Measurements from ENCODE around the gene HECTD1.
"Not testable (repeated sequence)": the region's sequence is repeated elsewhere in the genome, so short reads cannot be mapped to it uniquely, and the experiment has no call there.

HECTD1 gene

DNA sequence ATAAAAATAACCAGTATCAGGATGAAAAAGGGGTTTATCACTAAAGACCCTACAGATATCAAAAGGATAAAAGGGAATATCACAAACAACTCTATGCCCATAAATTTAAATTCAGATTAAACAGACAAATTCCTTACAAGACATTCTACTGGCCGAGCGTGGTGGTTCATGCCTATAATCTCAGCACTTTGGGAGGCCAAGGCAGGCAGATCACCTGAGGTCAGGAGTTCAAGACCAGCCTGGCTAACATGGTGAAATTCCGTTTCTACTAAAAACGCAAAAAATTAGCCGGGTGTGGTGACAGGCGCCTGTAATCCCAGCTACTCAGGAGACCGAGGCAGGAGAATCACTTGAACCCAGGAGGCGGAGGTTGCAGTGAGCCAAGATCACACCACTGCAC is 15.0 kb downstream of the HECTD1 start:
- not testable (repeated sequence) for DNase-seq

DNA sequence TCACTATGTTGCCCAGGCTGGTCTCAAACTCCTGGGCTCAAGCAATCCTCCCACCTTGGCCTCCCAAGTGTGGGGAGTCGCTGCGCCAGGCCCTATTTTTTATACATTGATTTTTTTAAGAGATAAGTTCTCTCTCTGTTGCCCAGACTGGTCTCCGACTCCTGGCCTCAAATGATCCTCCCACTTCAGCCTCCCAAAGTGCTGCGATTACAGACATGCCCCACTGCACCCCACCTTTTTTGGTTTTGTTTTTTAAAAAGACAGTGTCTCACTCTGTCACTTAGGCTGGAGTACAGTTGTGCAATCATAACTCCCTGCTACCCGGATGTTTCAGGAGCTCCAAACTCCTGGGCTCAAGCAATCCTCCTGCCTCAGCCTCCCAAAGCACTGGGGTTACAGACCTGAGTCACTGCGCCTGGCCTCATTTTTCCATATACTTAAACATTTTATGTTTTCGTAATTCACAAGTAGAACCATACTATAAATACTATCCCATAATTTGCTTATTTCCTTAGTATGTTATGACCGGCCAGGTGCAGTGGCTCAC is 16.8 kb downstream of the HECTD1 start:
- no peak for DNase-seq

DNA sequence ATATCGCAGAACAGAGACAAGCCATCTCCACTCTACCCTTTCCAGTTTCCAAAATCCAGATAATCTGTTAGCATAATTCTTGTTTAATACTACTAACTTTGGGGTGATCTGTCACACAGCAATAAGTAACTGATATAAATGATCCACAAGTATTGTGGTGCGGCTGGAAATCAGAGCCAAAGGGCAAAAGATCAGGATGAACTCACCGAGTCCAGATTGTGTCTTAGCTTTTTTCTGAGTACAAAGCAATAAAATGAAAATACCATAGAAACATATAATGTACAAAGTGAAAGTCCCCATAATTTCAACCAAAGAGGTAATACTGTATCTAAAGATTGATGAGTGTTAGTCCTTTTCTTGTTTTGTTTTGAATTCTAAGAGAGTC is 17.4 kb downstream of the HECTD1 start:
- no peak for DNase-seq

GRCh38 chr14:31189346-31190218 is 18.0 kb downstream of the HECTD1 start:
- DNase-seq: no peak

GRCh38 chr14:31188744-31189143 is 18.8 kb downstream of the HECTD1 start:
- DNase-seq: no peak

DNA sequence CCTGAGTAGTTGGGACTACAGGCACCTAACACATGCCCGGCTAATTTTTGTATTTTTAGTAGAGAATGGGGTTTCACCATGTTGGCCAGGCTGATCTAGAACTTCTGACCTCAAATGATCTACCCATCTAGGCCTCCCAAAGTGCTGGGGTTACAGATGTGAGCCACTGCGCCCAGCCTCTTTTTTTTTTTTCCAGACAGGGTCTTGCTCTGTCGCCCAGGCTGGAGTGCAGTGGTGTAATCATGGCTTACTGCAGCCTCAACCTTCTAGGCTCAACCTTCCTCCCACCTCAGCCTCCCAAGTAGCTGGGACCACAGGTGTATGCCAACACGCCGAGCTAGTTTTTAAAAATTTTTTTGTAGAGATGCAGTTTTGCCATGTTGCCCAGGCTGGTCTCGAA is 25.6 kb downstream of the HECTD1 start:
- not testable (repeated sequence) for DNase-seq

DNA sequence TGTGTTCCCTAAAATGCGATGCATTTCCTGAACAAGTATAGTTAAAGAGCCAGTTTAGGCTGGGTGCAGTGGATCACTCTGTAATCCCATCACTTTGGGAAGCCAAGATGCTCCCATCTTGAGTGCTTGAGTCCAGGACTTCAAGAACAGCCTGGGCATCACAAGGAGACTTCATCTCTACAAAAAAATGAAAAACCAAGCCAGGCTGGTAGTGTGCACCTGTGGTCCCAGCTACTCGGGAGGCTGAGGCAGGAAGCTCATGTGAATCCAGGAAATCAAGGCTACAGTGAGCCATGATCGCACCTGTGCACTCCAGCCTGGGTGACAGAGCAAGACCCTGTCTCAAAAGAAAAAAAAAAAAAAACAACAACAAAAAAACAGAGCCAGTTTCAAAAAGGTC is 26.3 kb downstream of the HECTD1 start:
- no peak for DNase-seq

GRCh38 chr14:31180299-31181051 is 27.1 kb downstream of the HECTD1 start:
- no peak for DNase-seq

GRCh38 chr14:31174433-31174832 is 33.2 kb downstream of the HECTD1 start:
- no peak for DNase-seq

- no peak for DNase-seq
These were observed 34.3 kb downstream of the HECTD1 start for GRCh38 chr14:31173120-31173837.

- DNase-seq: no peak
These were observed 35.5 kb downstream of the HECTD1 start for GRCh38 chr14:31172084-31172483.

DNA sequence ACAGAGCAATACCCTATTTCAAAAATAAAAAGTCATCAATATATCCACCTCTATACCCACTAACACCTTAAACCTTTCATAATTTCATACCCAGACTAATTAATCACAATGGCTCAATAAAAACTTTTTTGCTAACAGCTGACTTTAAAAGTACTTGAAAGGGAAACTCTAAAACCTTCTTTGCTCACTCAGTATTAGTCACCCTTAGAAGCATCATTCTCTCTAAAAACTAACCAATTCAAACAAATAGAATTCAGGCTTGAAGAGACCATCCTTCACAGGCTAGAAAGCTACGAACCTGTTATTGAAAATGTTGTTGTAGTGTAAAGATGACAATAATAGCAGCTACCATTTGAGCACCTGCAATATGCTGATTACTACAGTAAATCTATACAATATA is 37.2 kb downstream of the HECTD1 start:
- no peak for DNase-seq

GRCh38 chr14:31169877-31170276 is 37.7 kb downstream of the HECTD1 start:
- no peak for DNase-seq

DNA sequence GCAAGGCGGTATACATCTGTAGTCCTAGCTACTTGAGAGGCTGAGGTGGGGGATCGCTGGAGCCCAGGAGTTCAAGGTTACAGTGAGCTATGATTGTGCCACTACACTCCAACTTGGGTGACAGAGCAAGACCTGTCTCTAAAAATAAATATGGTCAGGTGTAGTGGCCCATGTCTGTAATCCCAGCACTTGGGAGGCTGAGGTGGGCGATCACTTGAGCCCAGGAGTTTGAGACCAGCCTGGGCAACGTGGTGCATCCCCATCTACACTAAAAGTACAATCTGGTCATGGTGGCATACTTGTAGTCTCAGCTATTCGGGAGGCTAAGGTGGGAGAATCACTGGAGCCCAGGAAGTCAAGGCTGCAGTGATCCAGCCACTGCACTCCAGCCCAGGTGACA is 40.6 kb downstream of the HECTD1 start:
- no peak for DNase-seq

GRCh38 chr14:31166271-31166561 is 41.4 kb downstream of the HECTD1 start:
- no peak for DNase-seq

GRCh38 chr14:31164115-31164514 is 43.5 kb downstream of the HECTD1 start:
- no peak for DNase-seq

DNA sequence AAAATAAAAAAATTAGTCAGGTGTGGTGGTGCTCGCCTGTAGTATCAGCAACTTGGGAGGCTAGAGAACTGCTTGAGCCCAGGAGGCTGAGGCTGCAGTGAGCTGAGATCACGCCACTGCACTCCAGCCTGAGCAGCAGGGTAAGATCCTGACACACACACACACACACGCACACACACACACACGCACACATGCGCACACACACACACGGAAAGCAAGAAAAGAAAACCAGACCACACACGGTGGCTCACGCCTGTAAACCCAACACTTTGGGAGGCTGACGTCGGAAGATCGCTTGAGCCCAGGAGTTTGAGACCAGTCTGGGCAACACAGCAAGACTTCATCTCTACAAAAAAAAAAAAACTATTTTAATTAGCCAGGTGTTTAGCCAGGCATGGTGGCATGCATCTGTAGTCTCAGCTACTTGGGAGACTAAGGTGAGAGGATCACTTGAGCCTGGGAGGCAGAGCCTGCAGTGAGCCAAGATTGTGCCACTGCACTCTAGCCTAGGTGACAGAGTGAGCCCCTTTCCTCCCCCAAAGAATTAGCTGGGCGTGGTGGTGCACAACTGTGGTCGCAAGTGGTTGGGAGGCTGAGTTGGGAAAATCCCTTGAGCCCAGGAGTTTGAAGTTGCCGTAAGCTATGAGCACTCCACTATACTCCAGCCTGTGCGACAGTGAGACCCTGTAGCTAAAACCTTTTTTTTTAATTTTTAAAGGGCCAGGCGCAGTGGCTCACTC is 44.5 kb downstream of the HECTD1 start:
- DNase-seq: no peak

- no peak for DNase-seq
These were observed 46.3 kb downstream of the HECTD1 start for GRCh38 chr14:31161274-31161673.

GRCh38 chr14:31159682-31160296 is 47.8 kb downstream of the HECTD1 start:
- no peak for DNase-seq

GRCh38 chr14:31154956-31155355 is 52.6 kb downstream of the HECTD1 start:
- no peak for DNase-seq

GRCh38 chr14:31142455-31143087 is 65.0 kb downstream of the HECTD1 start:
- DNase-seq: no peak

Data from activated T-cell treated with anti-CD3 and anti-CD28 coated beads, Interleukin-2, amount 50 U/mL, for 1 hour (primary cell).